Right ventricle myocardium superior (tissue), 1 donor: ENCODE data around the gene SEMA4B. TPM values are rescaled to one million over a fixed set of nuclear protein-coding genes. Genes with fewer than 3 reads are reported as not detected.
"Not testable (repeated sequence)": the region's sequence is repeated elsewhere in the genome, so short reads cannot be mapped to it uniquely, and the experiment has no call there.

ENCODE experiments used
- ATAC-seq: fragments of 200-7000 bp; cut with Tn5 transposase; one replicate; pipeline ENCODE4 v1.9.1; 2020; ENCODE audit warnings: mild to moderate bottlenecking; ENCODE audit not compliant: poor library complexity
- DNase-seq: peaks from one replicate; pipeline ENCODE4 v3.0.0-alpha.2; 2020
- intact Hi-C: fragments of 100-400 bp; cut with DNase I; formaldehyde crosslinking; loops from one replicate; pipeline ENCODE4 v1.11.2; 2022
- total RNA-seq: library from RNA; stranded (reverse); fragmentation: NEBNext Ultra II Directional; extraction: Animal tissue kit (Norgen Biotek cat#: 25700); gene quantifications from one replicate; pipeline ENCODE4 v1.2.1, GENCODE V29; 2021
- donor health status: DM: no; HTN: yes; CAD: no; lungs with severe emphysema.

Gene SEMA4B
- total RNA-seq, 1 donor from 2014 or later = 24.6 TPM

DNA sequence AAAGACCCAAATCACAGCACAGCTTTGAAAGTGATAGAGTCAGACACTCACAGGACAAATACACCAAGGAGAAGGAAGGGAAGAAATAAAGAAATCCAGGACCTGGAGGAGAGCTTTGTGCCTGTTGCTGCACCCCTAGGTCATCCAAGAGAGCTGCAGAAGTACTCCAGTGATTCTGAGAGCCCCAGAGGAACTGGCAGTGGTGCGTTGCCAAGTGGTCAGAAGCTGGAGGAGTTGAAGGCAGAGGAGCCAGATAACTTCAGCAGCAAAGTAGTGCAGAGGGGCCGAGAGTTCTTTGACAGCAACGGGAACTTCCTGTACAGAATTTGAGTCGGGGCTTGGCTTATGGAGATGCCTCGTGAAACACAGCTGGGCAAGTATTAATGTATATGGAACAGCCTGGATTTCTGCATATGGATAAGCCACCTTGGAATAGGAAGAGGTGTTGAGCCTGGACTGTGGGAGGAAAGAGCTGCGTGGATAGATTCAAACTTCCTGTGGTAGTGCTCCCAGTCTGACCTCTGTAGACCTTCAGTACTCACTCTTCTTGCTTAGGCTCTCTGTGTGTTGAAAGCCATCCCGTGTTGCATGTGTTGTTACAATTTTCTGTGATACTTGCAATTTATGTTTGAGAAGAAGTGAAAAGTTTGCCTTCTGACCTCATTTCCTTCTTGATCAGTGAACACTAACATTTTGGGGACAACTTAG lies 70.5 kb downstream of the SEMA4B start:
- no peak for DNase-seq
- ATAC-seq = peak; percentile 64
- intact Hi-C loops = no loop called here

DNA sequence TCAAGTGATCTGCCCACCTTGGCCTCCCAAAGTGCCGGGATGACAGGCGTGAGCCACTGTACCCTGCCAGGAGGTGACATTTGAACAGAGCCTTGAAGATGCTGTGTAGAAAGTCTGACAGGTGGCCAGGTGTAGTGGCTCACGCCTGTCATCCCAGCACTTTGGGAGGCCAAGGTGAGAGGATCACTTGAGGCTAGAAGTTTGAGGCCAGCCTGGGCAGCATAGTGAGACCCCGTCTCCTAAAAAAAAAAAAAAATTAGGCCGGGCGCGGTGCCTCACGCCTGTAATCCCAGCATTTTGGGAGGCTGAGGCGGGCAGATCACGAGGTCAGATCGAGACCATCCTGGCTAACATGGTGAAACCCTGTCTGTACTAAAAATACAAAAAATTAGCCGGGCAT lies 77.3 kb downstream of the SEMA4B start:
- intact Hi-C loops, DNase-seq, ATAC-seq: not testable (repeated sequence)

Other genes starting within 250 kb of the SEMA4B start
- 4.9 TPM for gene ZNF710, start 200.0 kb upstream of the SEMA4B start, total RNA-seq
- gene IDH2, start 98.9 kb upstream of the SEMA4B start, total RNA-seq = 1,067 TPM
- 71.6 TPM for gene CIB1, start 32.6 kb downstream of the SEMA4B start, total RNA-seq
- 9.1 TPM for gene GDPGP1, start 32.9 kb downstream of the SEMA4B start, total RNA-seq
- gene TTLL13, start 48.2 kb downstream of the SEMA4B start, total RNA-seq = not detected
- 122 TPM for gene NGRN, start 64.3 kb downstream of the SEMA4B start, total RNA-seq
- gene ZNF774, start 151.0 kb downstream of the SEMA4B start, total RNA-seq = 2.2 TPM
- 39.4 TPM for gene IQGAP1, start 186.9 kb downstream of the SEMA4B start, total RNA-seq